Right lobe of liver (tissue), 6 donors: ENCODE data around the gene ELFN1. TPM values are rescaled to one million over a fixed set of nuclear protein-coding genes. Genes with fewer than 3 reads are reported as not detected.
A peak's percentile ranks its signal among the peaks of the same experiment; 100 is the strongest.

Source experiments
- ATAC-seq, 4 donors: fragments of 200-7000 bp; cut with Tn5 transposase; one replicate each; pipeline ENCODE4 v1.9.1; 2020; ENCODE audit warnings: mild to moderate bottlenecking in 4 of 4, moderate library complexity in 4 of 4
- DNase-seq, 3 donors: peaks; one replicate each; pipeline ENCODE4 v3.0.0-alpha.2; 2020
- H3K27ac ChIP-seq, 3 donors: fragments of 200-600 bp; one replicate each; pipeline ENCODE4 v1.8.0; 2022
- H3K27me3 ChIP-seq, 2 donors: fragments of 200-600 bp; one replicate each; pipeline ENCODE4 v1.8.0; 2022
- H3K36me3 ChIP-seq, 4 donors: fragments of 200-600 bp; sonication (generic) in 1 of 4; one replicate each; pipeline versions ENCODE4 v1.5.1 to v1.8.0; 2017 to 2022; ENCODE audit warnings: control low read depth in 1 of 4
- H3K4me1 ChIP-seq, 4 donors: fragments of 200-600 bp; sonication (generic) in 1 of 4; one replicate each; pipeline versions ENCODE4 v1.5.1 to v1.8.0; 2017 to 2022; ENCODE audit warnings: control low read depth in 1 of 4
- H3K4me3 ChIP-seq, 3 donors: fragments of 200-600 bp; one replicate each; pipeline ENCODE4 v1.8.0; 2022
- H3K9me3 ChIP-seq, 4 donors: fragments of 200-600 bp; sonication (generic) in 1 of 4; one replicate each; pipeline versions ENCODE4 v1.5.1 to v1.8.0; 2017 to 2022; ENCODE audit warnings: control low read depth in 1 of 4
- POLR2A ChIP-seq: fragments of 450-650 bp; IDR thresholded peaks from one replicate; pipeline ENCODE4 v1.6.1; 2017; ENCODE audit warnings: antibody characterized with exemption, mild to moderate bottlenecking
- WGBS: methylation state at CpG from one replicate; pipeline ENCODE4 v1.1.6; 2018; ENCODE audit warnings: low coverage, low lambda C conversion rate; ENCODE audit not compliant: insufficient coverage; ENCODE audit errors: missing lambda C conversion rate; 5-methylcytosine and 5-hydroxymethylcytosine counted together
- intact Hi-C, 2 donors: fragments of 100-400 bp; cut with DNase I; formaldehyde crosslinking; loops; one replicate each; pipeline versions ENCODE4 v1.11.2 to v1.14.1; 2022
- total RNA-seq, 6 experiments: library from RNA; depleted of rRNA in 2 of 6; stranded (reverse); fragments of >200 nt in 2 of 6; fragmentation: NEBNext Ultra II Directional in 3 of 6; extraction: Animal tissue kit (Norgen Biotek cat#: 25700) in 3 of 6; gene quantifications; one replicate each; pipeline versions ENCODE4 v1.1.0 to v1.2.4, GENCODE V29; 2016 to 2023
- TF ChIP-seq, protein P1 (sequence below), 4 donors: fragments of 200-600 bp in 3 of 4; fragments of 450-650 bp in 1 of 4; IDR thresholded peaks; one replicate each; pipeline versions ENCODE4 v1.5.1 to v1.8.0; 2016 to 2022; ENCODE audit warnings: antibody characterized with exemption in 4 of 4, mild to moderate bottlenecking in 2 of 4
- donor health status: DM: no; HTN: yes; CAD: no.
- donor health status: DM: no; HTN: no; CAD: no.
- donor health status: DM: no; HTN: no; CAD: no.
- donor health status: DM: no; HTN: yes; CAD: no.
- donor health status: DM: no; HTN: yes; CAD: no.

Gene ELFN1
- total RNA-seq, 6 experiments from 2014 or later, result 5.4 to 13.0 (median 7.5) TPM

DNA sequence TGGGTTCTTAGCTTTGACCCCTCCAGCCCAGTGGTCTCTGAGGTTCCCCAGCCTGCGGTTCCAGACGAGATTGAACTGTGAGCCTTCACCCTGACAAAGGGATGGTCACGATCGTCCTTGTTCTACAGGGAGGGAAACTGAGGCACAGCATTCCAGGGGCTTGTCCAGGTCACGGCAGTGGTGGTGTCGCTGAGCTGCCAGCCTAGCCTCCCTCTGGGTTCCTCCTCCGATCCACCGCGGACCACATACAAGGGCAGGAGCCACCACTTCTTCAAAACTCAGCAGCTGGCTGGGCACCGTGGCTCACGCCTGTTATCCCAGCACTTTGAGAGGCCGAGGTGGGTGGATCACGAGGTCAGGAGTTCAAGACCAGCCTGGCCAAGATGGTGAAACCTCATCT lies 35.8 kb downstream of the ELFN1 start:
- Histone ChIP-seq H3K36me3 (no peaks in the 10 kb centered on the region), H3K4me3 (no peak overlapping the region), H3K27me3 (no peaks in the 10 kb centered on the region), H3K4me1 (peaks cover 0 to 27% (median 7%) of the 10 kb centered on the region in 4 donors), H3K9me3 (peaks cover 0 to 5% (median 2%) of the 10 kb centered on the region in 4 donors), H3K27ac (no peak overlapping the region)
- no peak for ATAC-seq
- DNase-seq, result no peak
- WGBS, result 59% methylated on average over 5 of the region's 13 CpGs
- TF ChIP-seq, protein P1, sequence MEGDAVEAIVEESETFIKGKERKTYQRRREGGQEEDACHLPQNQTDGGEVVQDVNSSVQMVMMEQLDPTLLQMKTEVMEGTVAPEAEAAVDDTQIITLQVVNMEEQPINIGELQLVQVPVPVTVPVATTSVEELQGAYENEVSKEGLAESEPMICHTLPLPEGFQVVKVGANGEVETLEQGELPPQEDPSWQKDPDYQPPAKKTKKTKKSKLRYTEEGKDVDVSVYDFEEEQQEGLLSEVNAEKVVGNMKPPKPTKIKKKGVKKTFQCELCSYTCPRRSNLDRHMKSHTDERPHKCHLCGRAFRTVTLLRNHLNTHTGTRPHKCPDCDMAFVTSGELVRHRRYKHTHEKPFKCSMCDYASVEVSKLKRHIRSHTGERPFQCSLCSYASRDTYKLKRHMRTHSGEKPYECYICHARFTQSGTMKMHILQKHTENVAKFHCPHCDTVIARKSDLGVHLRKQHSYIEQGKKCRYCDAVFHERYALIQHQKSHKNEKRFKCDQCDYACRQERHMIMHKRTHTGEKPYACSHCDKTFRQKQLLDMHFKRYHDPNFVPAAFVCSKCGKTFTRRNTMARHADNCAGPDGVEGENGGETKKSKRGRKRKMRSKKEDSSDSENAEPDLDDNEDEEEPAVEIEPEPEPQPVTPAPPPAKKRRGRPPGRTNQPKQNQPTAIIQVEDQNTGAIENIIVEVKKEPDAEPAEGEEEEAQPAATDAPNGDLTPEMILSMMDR (IDR thresholded peaks at IDR 0.05), result no peak
- no peak for TF ChIP-seq POLR2A
- intact Hi-C loops, result loop anchor here in 1 of 2 donors (5.0 kb wide), 1 partner anchor 34 kb away; the partner anchor contains the start of gene ELFN1

DNA sequence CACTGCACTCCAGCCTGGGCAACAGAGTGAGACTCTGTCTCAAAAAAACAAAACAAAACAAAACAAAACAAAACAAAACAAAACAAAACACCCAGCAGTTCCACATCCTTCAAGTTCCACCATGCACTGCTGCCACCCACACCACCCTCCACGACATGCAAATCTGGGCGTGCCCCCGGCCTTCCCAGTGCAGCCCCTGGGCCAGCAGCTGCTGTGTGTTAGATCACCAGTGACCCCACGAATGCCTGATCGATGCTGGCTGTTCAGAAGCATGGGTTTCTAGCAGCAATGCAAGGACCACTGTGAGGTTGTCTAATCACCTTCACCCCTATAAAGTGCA lies 36.3 kb downstream of the ELFN1 start:
- ATAC-seq (no peak), DNase-seq (peak in 1 of 3 donors; percentile 44)
- Histone ChIP-seq H3K36me3 (no peaks in the 10 kb centered on the region), H3K27me3 (no peaks in the 10 kb centered on the region), H3K27ac (no peak overlapping the region), H3K4me1 (peaks cover 0 to 27% (median 7%) of the 10 kb centered on the region in 4 donors), H3K4me3 (no peak overlapping the region), H3K9me3 (peaks cover 0 to 5% (median 2%) of the 10 kb centered on the region in 4 donors)
- intact Hi-C loops, result loop anchor here in 1 of 2 donors (5.0 kb wide), 1 partner anchor 34 kb away; the partner anchor contains the start of gene ELFN1
- 86% methylated on average over 4 of the region's 5 CpGs for WGBS
- TF ChIP-seq, protein P1 (IDR thresholded peaks at IDR 0.05), result no peak
- TF ChIP-seq POLR2A, result no peak

DNA sequence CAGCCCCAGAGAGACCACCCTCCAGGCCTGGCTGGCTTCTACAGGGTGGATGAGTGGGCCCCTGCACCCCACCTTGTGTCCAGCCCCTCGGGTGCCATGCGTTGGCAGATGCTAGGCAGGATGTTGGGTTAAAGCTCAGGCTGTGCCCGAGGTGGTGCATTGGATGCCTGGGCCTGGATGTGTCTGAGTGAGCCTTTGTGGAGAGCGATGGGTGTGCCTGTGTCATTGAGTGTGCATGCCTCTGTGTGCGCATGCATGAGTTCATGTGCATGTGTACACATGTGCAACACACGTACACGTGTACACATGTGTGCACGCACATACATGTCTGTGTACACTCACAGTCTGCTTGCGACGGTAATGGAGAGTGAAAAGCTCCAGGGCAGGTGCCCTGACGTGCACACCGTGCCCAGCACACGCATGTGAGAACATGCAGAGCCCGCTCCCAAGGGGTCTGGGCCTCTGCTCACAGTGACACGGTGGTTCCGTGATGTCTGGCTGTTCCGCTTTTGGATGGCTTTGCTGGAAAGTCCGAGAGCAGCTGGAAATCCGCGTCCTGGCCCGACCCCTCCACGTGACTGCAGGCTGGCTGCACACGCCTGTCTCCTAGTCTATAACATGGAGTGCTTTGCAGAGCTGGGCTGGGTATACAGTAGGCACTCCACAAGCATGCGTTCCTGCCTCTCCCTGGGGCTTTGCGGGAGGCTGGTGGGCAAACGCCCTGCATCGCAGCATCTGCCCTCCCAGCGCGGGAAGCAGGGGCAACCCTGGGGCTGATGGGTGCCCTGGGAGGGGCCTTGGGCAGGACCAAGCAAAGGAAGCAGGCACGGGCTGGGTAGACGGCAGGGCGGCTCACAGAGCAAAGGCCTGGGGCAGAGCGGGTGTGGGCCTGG lies 36.9 kb downstream of the ELFN1 start:
- no peak overlapping the region for H3K4me3 ChIP-seq
- H3K9me3 ChIP-seq, result peaks cover 0 to 5% (median 2%) of the 10 kb centered on the region in 4 donors
- TF ChIP-seq, protein P1 (IDR thresholded peaks at IDR 0.05), result no peak
- TF ChIP-seq POLR2A, result no peak
- H3K4me1 ChIP-seq, result peaks cover 0 to 27% (median 7%) of the 10 kb centered on the region in 4 donors
- H3K27me3 ChIP-seq, result no peaks in the 10 kb centered on the region
- intact Hi-C loops, result loop anchor here in 1 of 2 donors (5.0 kb wide), 1 partner anchor 35 kb away; the partner anchor contains the start of gene ELFN1
- peak overlapping the region in 1 of 3 donors; percentile 25 for H3K27ac ChIP-seq
- WGBS, result 60% methylated on average over 1 of the region's 33 CpGs
- ATAC-seq (peak in 2 of 4 donors; percentile 36 to 43), DNase-seq (peak in 2 of 3 donors; percentile 37 to 71)
- H3K36me3 ChIP-seq, result no peaks in the 10 kb centered on the region

DNA sequence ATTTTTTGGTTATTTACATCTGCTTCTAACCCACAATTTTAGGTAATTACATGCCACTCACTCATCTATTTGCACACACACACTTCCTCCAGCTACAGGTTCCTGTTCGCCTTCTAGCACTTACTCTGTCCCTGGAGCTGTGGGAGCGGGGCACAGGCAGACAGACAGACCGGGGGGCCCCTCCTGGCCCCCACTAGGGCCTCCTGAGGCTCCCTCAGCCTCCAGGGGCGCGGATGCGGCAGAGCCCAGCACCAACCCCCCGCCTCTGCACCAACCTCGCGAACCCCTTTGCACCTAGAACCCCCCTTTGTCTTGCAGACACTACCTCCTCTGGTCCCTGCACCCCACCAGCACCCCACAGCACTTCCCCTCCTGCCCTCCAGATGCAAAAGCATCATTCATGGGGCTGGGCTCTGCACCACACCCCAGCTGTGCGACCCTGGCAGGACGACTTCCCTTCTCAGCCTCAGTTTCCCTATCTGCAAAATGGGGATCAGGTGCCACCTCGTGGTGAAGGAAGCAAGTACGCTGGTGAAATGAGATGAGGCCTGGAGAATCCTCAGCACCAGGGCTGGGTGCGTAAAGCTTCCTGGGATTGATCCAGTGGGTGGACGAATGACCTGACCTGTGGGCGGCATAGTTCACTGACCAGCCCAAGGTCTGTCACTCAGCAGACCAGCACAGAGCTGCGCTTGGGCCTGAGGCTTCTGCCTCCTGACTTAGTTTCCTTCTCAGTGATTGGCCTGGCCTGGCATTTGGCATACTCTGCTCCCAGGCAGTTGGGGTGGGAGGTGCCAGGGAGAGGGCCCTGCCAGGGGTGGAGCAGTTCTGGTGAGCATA lies 37.9 kb downstream of the ELFN1 start:
- Histone ChIP-seq H3K4me1 (peaks cover 0 to 28% (median 7%) of the 10 kb centered on the region in 4 donors), H3K27ac (peak overlapping the region in 2 of 3 donors; percentile 47 to 70), H3K36me3 (no peaks in the 10 kb centered on the region), H3K9me3 (no peaks in the 10 kb centered on the region), H3K27me3 (no peaks in the 10 kb centered on the region), H3K4me3 (no peak overlapping the region)
- DNase-seq (peak; percentile 75 to 86 (median 81)), ATAC-seq (peak; percentile 90 to 95 (median 93))
- no peak for TF ChIP-seq POLR2A
- TF ChIP-seq, protein P1 (IDR thresholded peaks at IDR 0.05), result peak; percentile 41 to 55 (median 50)
- intact Hi-C loops, result loop anchor here in 1 of 2 donors (5.0 kb wide), 1 partner anchor 36 kb away; the partner anchor contains the start of gene ELFN1
- WGBS, result 43% methylated on average over 9 of the region's 17 CpGs
